Measurements from ENCODE around the gene KCTD2.

KCTD2 gene

GRCh38 chr17:75103601-75104554 lies 56.9 kb downstream of the KCTD2 start:
- no peak for FAIRE-seq

- no peak for FAIRE-seq
Measured at GRCh38 chr17:75105126-75106080, 58.4 kb downstream of the KCTD2 start.

GRCh38 chr17:75108193-75108592 lies 61.2 kb downstream of the KCTD2 start:
- no peak for FAIRE-seq

- no peak for FAIRE-seq
Measured at GRCh38 chr17:75109046-75109406, 62.0 kb downstream of the KCTD2 start.

GRCh38 chr17:75109407-75110233 lies 62.6 kb downstream of the KCTD2 start, which contains the start of gene ARMC7:
Gene ARMC7, plus strand, starts transcription at chr17:75109969. Its CDS starts 320 bp downstream, at chr17:75110289.
- no peak for FAIRE-seq

GRCh38 chr17:75110234-75110937 lies 63.4 kb downstream of the KCTD2 start:
- FAIRE-seq = no peak

- no peak for FAIRE-seq
Measured at GRCh38 chr17:75111777-75112335, 64.8 kb downstream of the KCTD2 start.

- no peak for FAIRE-seq
Measured at GRCh38 chr17:75113798-75114551, 67.0 kb downstream of the KCTD2 start.

GRCh38 chr17:75114552-75115314 lies 67.7 kb downstream of the KCTD2 start:
- FAIRE-seq = no peak

Data from colon (tissue), 2 donors.